T-cell (primary cell): Measurements from ENCODE around the gene SPATA9. TPM values are rescaled to one million over a fixed set of nuclear protein-coding genes. Genes with fewer than 3 reads are reported as not detected.

Source experiments
- ATAC-seq, 4 experiments: fragments of 200-7000 bp in 3 of 4; fragments of 150-1000 bp in 1 of 4; cut with Tn5 transposase; replicated peaks in 1 of 4; 1 replicate in 3 of 4; 2 replicates in 1 of 4; pipeline ENCODE4 v1.10.0; 2021; ENCODE audit warnings: moderate library complexity in 3 of 4, mild to moderate bottlenecking in 2 of 4, moderate number of reproducible peaks in 1 of 4
- CTCF ChIA-PET, 2 donors: fragments of 300-600 bp; sonication (Branson Sonifier 250); formaldehyde crosslinking; loops; one replicate each; lab custom pipeline; 2022; ENCODE audit warnings: antibody characterized with exemption in 2 of 2; lab: Charles Lee
- POLR2A ChIA-PET, 2 donors: fragments of 300-600 bp; sonication (Branson Sonifier 250); formaldehyde crosslinking; loops; one replicate each; lab custom pipeline; 2022; ENCODE audit warnings: antibody characterized with exemption in 2 of 2; lab: Charles Lee
- DNase-seq, 35 experiments: peaks; one replicate each; pipeline versions ENCODE4 v3.0.0 to v3.0.0-alpha.2; 2013 to 2023
- H3K27ac ChIP-seq: one replicate; pipeline ENCODE4 v1.5.1; 2013; ENCODE audit warnings: low read length
- H3K27me3 ChIP-seq, 2 experiments: replicated peaks in 1 of 2; 1 replicate in 1 of 2; 2 replicates in 1 of 2; pipeline versions ENCODE4 v1.6.1 to v1.7.0; 2013; ENCODE audit warnings: low read length in 1 of 2, mixed read lengths in 1 of 2; ENCODE audit not compliant: control insufficient read depth in 2 of 2, insufficient read depth in 2 of 2; ENCODE audit errors: extremely low read depth in 1 of 2
- H3K36me3 ChIP-seq, 2 donors: 1 replicate in 1 of 2; 2 replicates in 1 of 2; pipeline versions ENCODE4 v1.6.1 to v1.7.0; 2013; ENCODE audit warnings: low read length in 1 of 2; ENCODE audit not compliant: control insufficient read depth in 2 of 2, insufficient read depth in 1 of 2; ENCODE audit errors: extremely low read depth in 1 of 2
- H3K4me1 ChIP-seq, 2 experiments: 1 replicate in 1 of 2; 2 replicates in 1 of 2; pipeline versions ENCODE4 v1.6.1 to v1.7.0; 2013; ENCODE audit warnings: low read length in 2 of 2, mixed read lengths in 1 of 2; ENCODE audit not compliant: insufficient read depth in 2 of 2, control insufficient read depth in 1 of 2; ENCODE audit errors: extremely low read depth in 1 of 2
- H3K4me3 ChIP-seq, 2 donors: 1 replicate in 1 of 2; 2 replicates in 1 of 2; pipeline versions ENCODE4 v1.5.1 to v1.7.0; 2013; ENCODE audit warnings: mild to moderate bottlenecking in 2 of 2, low read length in 1 of 2, moderate library complexity in 1 of 2; ENCODE audit not compliant: control insufficient read depth in 1 of 2; ENCODE audit errors: extremely low read depth in 1 of 2
- H3K9me3 ChIP-seq: 2 replicates; pipeline ENCODE4 v1.7.0; 2013
- H3K27ac Mint-ChIP-seq, 2 donors: one replicate each; pipeline ENCODE4 v1.8.0; 2020 to 2021; ENCODE audit warnings: mild to moderate bottlenecking in 2 of 2, mixed read lengths in 2 of 2
- H3K27me3 Mint-ChIP-seq, 2 donors: one replicate each; pipeline ENCODE4 v1.8.0; 2021 to 2022; ENCODE audit warnings: mixed read lengths in 2 of 2
- H3K36me3 Mint-ChIP-seq: one replicate; pipeline ENCODE4 v1.8.0; 2021; ENCODE audit warnings: mixed read lengths
- H3K4me1 Mint-ChIP-seq, 3 donors: one replicate each; pipeline ENCODE4 v1.8.0; 2020 to 2022; ENCODE audit warnings: mixed read lengths in 3 of 3, mild to moderate bottlenecking in 1 of 3
- H3K4me3 Mint-ChIP-seq, 3 donors: one replicate each; pipeline ENCODE4 v1.8.0; 2020 to 2022; ENCODE audit warnings: mild to moderate bottlenecking in 3 of 3, mixed read lengths in 3 of 3, moderate library complexity in 3 of 3
- H3K9me3 Mint-ChIP-seq, 3 donors: one replicate each; pipeline ENCODE4 v1.8.0; 2020 to 2022; ENCODE audit warnings: mixed read lengths in 3 of 3
- WGBS: methylation state at CpG from one replicate; pipeline ENCODE4 v1.1.5; 2013; ENCODE audit warnings: missing lambda C conversion rate; ENCODE audit not compliant: insufficient coverage; 5-methylcytosine and 5-hydroxymethylcytosine counted together
- total RNA-seq, 35 experiments: library from RNA in 6 of 35; stranded (reverse) in 6 of 35; fragments of 120-200 nt in 1 of 35; gene quantifications; one replicate each; pipeline versions ENCODE4 v1.2.1 to v1.2.4 and lab custom pipeline; 2013 to 2026

The SPATA9 gene
- total RNA-seq, 5 donors from 2014 or later (not counting 1 experiment from before 2014, with no cell fraction given): not detected

- ATAC-seq: no peak
- Histone ChIP-seq H3K27ac (no peak overlapping the region), H3K36me3 (no peaks in the 10 kb centered on the region), H3K4me1 (no peaks in the 10 kb centered on the region), H3K9me3 (no peaks in the 10 kb centered on the region), H3K4me3 (no peak overlapping the region), H3K27me3 (peaks cover 0 to 7% of the 10 kb centered on the region in 2 experiments)
- Mint-ChIP-seq H3K9me3 (no peaks in the 10 kb centered on the region), H3K4me1 (no peaks in the 10 kb centered on the region), H3K4me3 (no peak overlapping the region), H3K27ac (no peak overlapping the region), H3K27me3 (peaks cover 2 to 5% of the 10 kb centered on the region in 2 donors), H3K36me3 (no peaks in the 10 kb centered on the region)
- ChIA-PET POLR2A (interaction anchor here in 1 of 2 donors (0.6 kb wide), 1 partner anchor 92 kb away, joined by 3 read pairs; no protein-coding TSS in a partner anchor), CTCF (interaction anchor here in 1 of 2 donors (0.7 kb wide), 1 partner anchor 1109 kb away, joined by 3 read pairs; no protein-coding TSS in a partner anchor)
- WGBS: no CpG with 5 or more reads among the region's 1 CpG
- DNase-seq: no peak
Measured at GRCh38 chr5:95704150-95704549, 21.4 kb upstream of the SPATA9 start.

- H3K27ac ChIP-seq: no peak overlapping the region
- Mint-ChIP-seq H3K4me3 (no peak overlapping the region), H3K27me3 (peaks cover 8 to 16% of the 10 kb centered on the region in 2 donors), H3K9me3 (no peaks in the 10 kb centered on the region), H3K4me1 (no peaks in the 10 kb centered on the region), H3K36me3 (no peaks in the 10 kb centered on the region), H3K27ac (no peak overlapping the region)
- no peaks in the 10 kb centered on the region for H3K4me1 ChIP-seq
- no peak overlapping the region for H3K4me3 ChIP-seq
- ChIA-PET CTCF (no interaction called here), POLR2A (no interaction called here)
- H3K36me3 ChIP-seq: no peaks in the 10 kb centered on the region
- DNase-seq (no peak), ATAC-seq (no peak)
- H3K9me3 ChIP-seq: no peaks in the 10 kb centered on the region
- H3K27me3 ChIP-seq: peaks cover 0 to 16% of the 10 kb centered on the region in 2 experiments
Measured at GRCh38 chr5:95701074-95701473, 18.3 kb upstream of the SPATA9 start.

- DNase-seq (no peak), ATAC-seq (no peak)
- Mint-ChIP-seq H3K27ac (no peak overlapping the region), H3K27me3 (peaks cover 8 to 16% of the 10 kb centered on the region in 2 donors), H3K9me3 (no peaks in the 10 kb centered on the region), H3K4me1 (no peaks in the 10 kb centered on the region), H3K4me3 (no peak overlapping the region), H3K36me3 (no peaks in the 10 kb centered on the region)
- H3K4me1 ChIP-seq: no peaks in the 10 kb centered on the region
- no peaks in the 10 kb centered on the region for H3K9me3 ChIP-seq
- ChIA-PET CTCF (no interaction called here), POLR2A (no interaction called here)
- H3K36me3 ChIP-seq: no peaks in the 10 kb centered on the region
- peaks cover 0 to 16% of the 10 kb centered on the region in 2 experiments for H3K27me3 ChIP-seq
- WGBS: no CpG with 5 or more reads among the region's 1 CpG
- H3K4me3 ChIP-seq: no peak overlapping the region
- no peak overlapping the region for H3K27ac ChIP-seq
Measured at GRCh38 chr5:95699337-95699736, 16.5 kb upstream of the SPATA9 start.

- DNase-seq (no peak), ATAC-seq (no peak)
- Histone ChIP-seq H3K27ac (no peak overlapping the region), H3K4me3 (no peak overlapping the region), H3K27me3 (peaks cover 0 to 13% of the 10 kb centered on the region in 2 experiments), H3K36me3 (no peaks in the 10 kb centered on the region), H3K9me3 (no peaks in the 10 kb centered on the region), H3K4me1 (no peaks in the 10 kb centered on the region)
- POLR2A ChIA-PET: no interaction called here
- no peak overlapping the region for H3K27ac Mint-ChIP-seq
- H3K27me3 Mint-ChIP-seq: peaks cover 8 to 16% of the 10 kb centered on the region in 2 donors
- CTCF ChIA-PET: interaction anchor here in 1 of 2 donors (0.6 to 0.7 kb wide), 3 partner anchors 9 to 109 kb away, joined by 3 read pairs; no protein-coding TSS in a partner anchor
- H3K9me3 Mint-ChIP-seq: no peaks in the 10 kb centered on the region
- 81% methylated on average over 3 of the region's 7 CpGs for WGBS
- no peaks in the 10 kb centered on the region for H3K36me3 Mint-ChIP-seq
- no peaks in the 10 kb centered on the region for H3K4me1 Mint-ChIP-seq
- no peak overlapping the region for H3K4me3 Mint-ChIP-seq
Measured at GRCh38 chr5:95697781-95698681, 15.2 kb upstream of the SPATA9 start.

GRCh38 chr5:95690333-95690732 lies 7.5 kb upstream of the SPATA9 start:
- Histone ChIP-seq H3K9me3 (no peaks in the 10 kb centered on the region), H3K4me3 (no peak overlapping the region), H3K27me3 (no peaks in the 10 kb centered on the region), H3K27ac (no peak overlapping the region), H3K4me1 (no peaks in the 10 kb centered on the region), H3K36me3 (no peaks in the 10 kb centered on the region)
- no peak overlapping the region for H3K27ac Mint-ChIP-seq
- peaks cover under 1 to 1% of the 10 kb centered on the region in 2 donors for H3K27me3 Mint-ChIP-seq
- H3K36me3 Mint-ChIP-seq: no peaks in the 10 kb centered on the region
- ChIA-PET CTCF (no interaction called here), POLR2A (no interaction called here)
- ATAC-seq: no peak
- DNase-seq: no peak
- no peak overlapping the region for H3K4me3 Mint-ChIP-seq
- no peaks in the 10 kb centered on the region for H3K4me1 Mint-ChIP-seq
- no peaks in the 10 kb centered on the region for H3K9me3 Mint-ChIP-seq

GRCh38 chr5:95689680-95690079 lies 6.9 kb upstream of the SPATA9 start:
- H3K27me3 ChIP-seq: no peaks in the 10 kb centered on the region
- ChIA-PET POLR2A (no interaction called here), CTCF (interaction anchor here in 1 of 2 donors (0.6 kb wide), 1 partner anchor 116 kb away, joined by 7 read pairs; no protein-coding TSS in a partner anchor)
- WGBS: no CpG with 5 or more reads among the region's 1 CpG
- no peak overlapping the region for H3K27ac ChIP-seq
- no peaks in the 10 kb centered on the region for H3K9me3 Mint-ChIP-seq
- H3K27me3 Mint-ChIP-seq: peaks cover 3 to 4% of the 10 kb centered on the region in 2 donors
- H3K27ac Mint-ChIP-seq: no peak overlapping the region
- no peaks in the 10 kb centered on the region for H3K36me3 ChIP-seq
- H3K36me3 Mint-ChIP-seq: no peaks in the 10 kb centered on the region
- no peak for DNase-seq
- H3K4me1 Mint-ChIP-seq: no peaks in the 10 kb centered on the region
- H3K4me3 Mint-ChIP-seq: no peak overlapping the region
- H3K4me1 ChIP-seq: no peaks in the 10 kb centered on the region
- no peaks in the 10 kb centered on the region for H3K9me3 ChIP-seq
- no peak for ATAC-seq
- no peak overlapping the region for H3K4me3 ChIP-seq
